Measurements from ENCODE around the gene SMC6.

GRCh38 chr2:17790536-17790935 is 36.9 kb upstream of the SMC6 start:
- TF ChIP-seq RCOR1 (IDR thresholded peaks at IDR 0.05; ENCODE audit: low read length) (no peak), CTCF (IDR thresholded peaks at IDR 0.05) (no peak)
